GM12891 (cell line): ENCODE measurements around the gene THSD7B.

ENCODE experiments used
- DNase-seq: peaks from one replicate; pipeline ENCODE4 v3.0.0; 2011; ENCODE audit warnings: low spot score; ENCODE audit not compliant: insufficient read length
- FAIRE-seq: peaks from 2 replicates; lab custom pipeline; 2011; peaks lifted over from hg19 to GRCh38; lab: Jason Lieb, UNC
- PAX5 ChIP-seq: IDR thresholded peaks from 2 replicates; pipeline ENCODE4 v1.6.1; 2011; ENCODE audit warnings: low read length, moderate library complexity, mild to moderate bottlenecking; ENCODE audit not compliant: insufficient read depth, severe bottlenecking
- POLR2A ChIP-seq: IDR thresholded peaks from 2 replicates; pipeline ENCODE4 v1.6.1; 2011; ENCODE audit warnings: low read depth, low read length, control low read depth
- POLR2AphosphoS5 ChIP-seq: IDR thresholded peaks from 2 replicates; pipeline ENCODE4 v1.6.1; 2011; ENCODE audit warnings: low read depth, low read length, control low read depth
- POU2F2 ChIP-seq: IDR thresholded peaks from 2 replicates; pipeline ENCODE4 v1.6.1; 2011; ENCODE audit warnings: low read depth, mild to moderate bottlenecking, control low read depth, low read length, moderate library complexity
- SPI1 ChIP-seq: IDR thresholded peaks from 2 replicates; pipeline ENCODE4 v1.6.1; 2011; ENCODE audit warnings: low read depth, low read length, control low read depth
- TAF1 ChIP-seq: IDR thresholded peaks from 2 replicates; pipeline ENCODE4 v1.6.1; 2011; ENCODE audit warnings: low read depth, low read length, control low read depth

The THSD7B gene

GRCh38 chr2:137182071-137182470 lies 416.7 kb downstream of the THSD7B start:
- FAIRE-seq (no peak), DNase-seq (no peak)
- TF ChIP-seq TAF1 (no peak), POLR2A (no peak), POLR2AphosphoS5 (no peak), SPI1 (no peak), POU2F2 (no peak), PAX5 (no peak)

DNA sequence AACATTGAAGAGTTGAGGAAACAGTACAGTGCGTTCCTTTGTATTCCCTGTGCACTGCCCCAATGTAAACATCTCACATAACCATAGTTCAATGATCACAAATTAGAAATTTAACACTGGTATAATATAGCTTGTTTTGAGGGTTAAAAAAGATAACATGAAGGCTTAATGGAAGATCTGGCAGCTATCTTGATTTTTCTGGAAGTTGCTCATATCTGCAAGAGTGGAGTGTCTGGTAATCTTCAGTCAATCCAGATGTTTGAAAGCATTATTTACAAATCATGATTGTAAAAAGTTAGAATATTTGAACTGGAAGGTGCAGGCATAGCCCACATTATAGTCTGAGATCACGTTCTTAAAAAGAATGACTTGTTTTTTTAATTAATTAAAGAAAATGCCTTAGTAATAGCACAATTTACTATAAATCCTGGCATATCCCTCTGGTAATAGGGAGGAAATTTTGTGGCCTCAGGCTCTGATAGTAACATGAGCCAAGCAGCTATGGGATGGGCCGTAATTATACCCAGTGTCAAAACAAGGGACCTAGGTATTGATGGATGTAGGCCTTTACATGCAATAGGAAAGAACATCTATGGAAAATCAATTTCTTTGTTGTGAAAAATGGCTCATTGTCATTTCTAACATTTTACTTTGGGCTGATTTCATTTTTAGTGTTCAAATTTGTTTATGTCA lies 418.0 kb downstream of the THSD7B start:
- no peak for TF ChIP-seq POLR2A
- TF ChIP-seq TAF1, result no peak
- no peak for TF ChIP-seq POLR2AphosphoS5
- no peak for TF ChIP-seq POU2F2
- TF ChIP-seq SPI1, result no peak
- no peak for TF ChIP-seq PAX5
- FAIRE-seq (no peak), DNase-seq (no peak)

DNA sequence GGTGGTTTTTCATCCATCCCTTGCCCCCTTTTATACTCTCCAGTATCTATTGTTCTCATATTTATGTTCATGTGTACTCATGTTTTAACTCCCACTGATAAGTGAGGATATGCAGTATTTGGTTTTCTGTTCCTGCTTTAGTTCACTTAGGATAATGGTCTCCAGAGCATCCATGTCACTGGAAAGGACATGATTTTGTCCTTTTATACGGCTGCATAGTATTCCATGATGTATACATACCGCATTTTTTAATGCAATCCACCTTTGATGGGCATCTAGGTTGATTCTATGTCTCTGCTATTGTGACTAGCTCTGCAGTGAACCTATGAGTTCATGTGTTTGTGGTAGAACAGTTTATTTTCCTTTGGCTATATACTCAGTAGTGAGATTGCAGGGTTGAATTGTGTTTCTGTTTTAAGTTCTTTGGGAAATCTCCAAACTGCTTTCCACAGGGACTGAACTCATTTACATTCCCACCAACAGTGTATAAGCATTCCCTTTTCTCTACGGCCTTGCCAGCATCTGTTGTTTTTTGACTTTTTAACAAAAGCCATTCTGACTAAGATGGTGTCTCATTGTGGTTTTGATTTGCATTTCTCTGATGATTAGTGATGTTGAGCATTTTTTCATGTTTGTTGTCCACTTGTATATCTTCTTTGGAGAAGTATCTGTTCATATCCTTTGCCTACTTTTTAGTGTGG lies 420.2 kb downstream of the THSD7B start:
- FAIRE-seq (no peak), DNase-seq (no peak)

GRCh38 chr2:137187216-137187615 lies 421.9 kb downstream of the THSD7B start:
- DNase-seq, result no peak
- no peak for TF ChIP-seq TAF1
- TF ChIP-seq PAX5, result no peak
- no peak for TF ChIP-seq SPI1
- no peak for TF ChIP-seq POU2F2
- no peak for TF ChIP-seq POLR2A
- no peak for TF ChIP-seq POLR2AphosphoS5
- no peak for FAIRE-seq

More for the DNA sequence above, 420.2 kb downstream of the THSD7B start:
- TF ChIP-seq SPI1 (no peak), TAF1 (no peak)

- FAIRE-seq (no peak), DNase-seq (no peak)
- no peak for TF ChIP-seq PAX5
- TF ChIP-seq POLR2A, result no peak
These were observed 425.3 kb downstream of the THSD7B start for GRCh38 chr2:137190411-137191195.

DNA sequence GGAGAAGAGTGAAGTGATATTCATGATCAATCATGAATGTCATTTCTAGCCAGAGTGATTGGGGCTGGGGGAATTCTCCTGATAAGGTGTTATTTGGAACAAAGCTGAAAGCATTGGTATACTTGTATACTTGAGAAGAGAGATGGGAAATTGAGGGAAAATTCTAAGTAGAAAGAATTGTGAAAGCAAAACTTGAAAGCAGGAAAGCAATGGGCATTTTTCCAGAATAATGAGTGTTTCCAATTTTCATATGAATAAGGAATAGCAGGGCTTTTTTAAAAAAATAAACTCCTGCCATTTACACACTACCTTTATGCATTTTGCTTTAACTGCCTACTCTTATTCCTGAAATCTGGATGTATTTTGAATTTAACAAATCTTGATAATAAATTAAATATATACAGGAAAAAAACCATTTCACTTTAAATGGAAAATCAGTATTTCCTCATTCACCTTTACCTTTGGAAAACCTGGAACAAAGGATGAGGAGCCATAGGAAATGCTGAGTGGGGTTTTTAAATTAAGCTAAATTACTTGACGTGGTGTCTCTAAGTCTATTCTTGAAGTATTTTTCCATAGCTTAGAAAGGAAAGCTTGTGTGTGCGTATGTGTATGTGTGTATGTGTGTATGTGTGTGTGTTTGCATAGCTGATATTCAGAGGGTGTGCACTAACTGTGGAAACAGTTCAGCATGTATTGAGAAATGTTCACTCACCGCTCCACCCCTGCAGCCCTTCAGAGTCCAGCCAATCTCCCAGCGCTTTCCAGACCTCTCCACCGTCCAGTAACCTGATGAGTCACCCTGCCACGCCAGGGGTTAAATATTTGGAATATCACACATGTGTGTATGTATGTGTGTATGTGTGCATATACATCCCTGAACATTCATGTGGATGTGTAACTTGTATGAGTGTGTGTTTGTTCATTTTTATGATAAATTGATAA lies 427.3 kb downstream of the THSD7B start:
- FAIRE-seq (no peak), DNase-seq (no peak)
- TF ChIP-seq POLR2A (no peak), TAF1 (no peak), PAX5 (no peak), POU2F2 (no peak), SPI1 (no peak), POLR2AphosphoS5 (no peak)

GRCh38 chr2:137193401-137193800 lies 428.1 kb downstream of the THSD7B start:
- DNase-seq (no peak), FAIRE-seq (no peak)
- no peak for TF ChIP-seq POU2F2
- TF ChIP-seq POLR2AphosphoS5, result no peak
- TF ChIP-seq TAF1, result no peak
- TF ChIP-seq POLR2A, result no peak
- TF ChIP-seq SPI1, result no peak
- TF ChIP-seq PAX5, result no peak

DNA sequence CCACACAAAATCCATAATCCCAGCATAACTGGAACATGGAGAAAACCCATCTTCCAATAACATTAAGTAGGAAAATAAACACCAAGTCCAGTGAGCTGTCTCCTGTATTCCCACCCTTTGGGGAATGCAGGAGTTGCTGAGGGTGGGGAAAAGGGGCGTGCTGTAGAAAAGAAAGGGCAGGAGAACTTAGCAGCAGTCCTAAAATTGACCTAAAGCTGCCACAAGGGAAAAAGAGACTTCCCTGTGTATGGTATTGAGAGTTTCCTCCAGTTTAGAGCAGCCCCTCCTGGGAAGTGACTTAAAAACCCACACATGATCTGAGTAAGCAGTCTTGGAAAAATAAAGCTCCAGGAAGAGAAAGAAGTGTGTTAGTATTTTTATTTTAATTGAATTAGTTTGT lies 428.8 kb downstream of the THSD7B start:
- no peak for TF ChIP-seq TAF1
- no peak for TF ChIP-seq POU2F2
- TF ChIP-seq PAX5, result no peak
- no peak for TF ChIP-seq POLR2AphosphoS5
- TF ChIP-seq SPI1, result no peak
- TF ChIP-seq POLR2A, result no peak
- FAIRE-seq (no peak), DNase-seq (no peak)

- no peak for DNase-seq
- FAIRE-seq, result no peak
- no peak for TF ChIP-seq SPI1
- no peak for TF ChIP-seq TAF1
- no peak for TF ChIP-seq PAX5
These were observed 434.4 kb downstream of the THSD7B start for GRCh38 chr2:137199751-137200150.
